ENCODE results near the gene P3R3URF. TPM values are rescaled to one million over a fixed set of nuclear protein-coding genes. Genes with fewer than 3 reads are reported as not detected.

Gene P3R3URF
- total and polyA plus RNA-seq, 9 of the 15 experiments (the other 6 are each of a cell fraction or from before 2014, with no cell fraction given), result not detected

- TF ChIP-seq ZBTB2 (IDR thresholded peaks at IDR 0.05) (no peak), RAD21 (CRISPR knock-in tag; conservative IDR thresholded peaks at IDR 0.05 in 1 of 2, IDR thresholded peaks at IDR 0.05 in 1 of 2) (0 out of 4 replicates have a peak, but pooled peaks of 1 of the 2 experiments have one; percentile 6), XRCC3 (IDR thresholded peaks at IDR 0.05) (no peak), SAP30 (IDR thresholded peaks at IDR 0.05; ENCODE audit: borderline replicate concordance, insufficient read depth, low read depth, low read length, poor library complexity, severe bottlenecking) (peak; percentile 58), SMAD3 (CRISPR knock-in tag; conservative IDR thresholded peaks at IDR 0.05) (no peak), MIER1 (IDR thresholded peaks at IDR 0.05; ENCODE audit: low read depth) (0 out of 2 replicates have a peak, but pooled peaks have one; percentile 39), ZNF263 (CRISPR knock-in tag; IDR thresholded peaks at IDR 0.05; ENCODE audit: borderline replicate concordance) (peak; percentile 69), CBX5 (IDR thresholded peaks at IDR 0.05; ENCODE audit: borderline replicate concordance, low read depth) (no peak), POLR3A (IDR thresholded peaks at IDR 0.05; ENCODE audit: borderline replicate concordance, extremely low read depth, insufficient read depth, insufficient read length) (no peak), PURB (CRISPR knock-in tag; IDR thresholded peaks at IDR 0.05; ENCODE audit: low read depth) (no peak), MAFG (tag; conservative IDR thresholded peaks at IDR 0.05) (no peak), ATF4 (CRISPR knock-in tag; IDR thresholded peaks at IDR 0.05) (0 out of 2 replicates have a peak, but pooled peaks have one; percentile 32), CC2D1A (IDR thresholded peaks at IDR 0.05) (0 out of 2 replicates have a peak, but pooled peaks have one; percentile 43), EWSR1 (IDR thresholded peaks at IDR 0.05; ENCODE audit: borderline replicate concordance, low read depth, partially characterized antibody) (no peak), SIN3A (IDR thresholded peaks at IDR 0.05; ENCODE audit: borderline replicate concordance in 2 of 2, control insufficient read depth in 1 of 2, low read depth in 2 of 2, low read length in 2 of 2) (no peak)
These were observed 43.1 kb downstream of the P3R3URF start (continued) for GRCh38 chr1:46133181-46133658.
